Gastroesophageal sphincter (tissue), 3 donors: ENCODE results near the gene HELB.

ENCODE experiments used
- POLR2A ChIP-seq, 2 donors: fragments of 450-650 bp; IDR thresholded peaks; one replicate each; pipeline ENCODE4 v1.6.1; 2017; ENCODE audit warnings: antibody characterized with exemption in 2 of 2, mild to moderate bottlenecking in 2 of 2, moderate library complexity in 1 of 2
- TF ChIP-seq, protein P1 (sequence below), 4 experiments: fragments of 200-600 bp in 2 of 4; fragments of 450-650 bp in 2 of 4; sonication (generic) in 1 of 4; IDR thresholded peaks; one replicate each; pipeline ENCODE4 v1.5.1; 2017 to 2019; ENCODE audit warnings: antibody characterized with exemption in 4 of 4, mild to moderate bottlenecking in 2 of 4, moderate library complexity in 2 of 4

- TF ChIP-seq, protein P1, sequence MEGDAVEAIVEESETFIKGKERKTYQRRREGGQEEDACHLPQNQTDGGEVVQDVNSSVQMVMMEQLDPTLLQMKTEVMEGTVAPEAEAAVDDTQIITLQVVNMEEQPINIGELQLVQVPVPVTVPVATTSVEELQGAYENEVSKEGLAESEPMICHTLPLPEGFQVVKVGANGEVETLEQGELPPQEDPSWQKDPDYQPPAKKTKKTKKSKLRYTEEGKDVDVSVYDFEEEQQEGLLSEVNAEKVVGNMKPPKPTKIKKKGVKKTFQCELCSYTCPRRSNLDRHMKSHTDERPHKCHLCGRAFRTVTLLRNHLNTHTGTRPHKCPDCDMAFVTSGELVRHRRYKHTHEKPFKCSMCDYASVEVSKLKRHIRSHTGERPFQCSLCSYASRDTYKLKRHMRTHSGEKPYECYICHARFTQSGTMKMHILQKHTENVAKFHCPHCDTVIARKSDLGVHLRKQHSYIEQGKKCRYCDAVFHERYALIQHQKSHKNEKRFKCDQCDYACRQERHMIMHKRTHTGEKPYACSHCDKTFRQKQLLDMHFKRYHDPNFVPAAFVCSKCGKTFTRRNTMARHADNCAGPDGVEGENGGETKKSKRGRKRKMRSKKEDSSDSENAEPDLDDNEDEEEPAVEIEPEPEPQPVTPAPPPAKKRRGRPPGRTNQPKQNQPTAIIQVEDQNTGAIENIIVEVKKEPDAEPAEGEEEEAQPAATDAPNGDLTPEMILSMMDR (IDR thresholded peaks at IDR 0.05), result no peak
- no peak for TF ChIP-seq POLR2A (IDR thresholded peaks at IDR 0.05)
Measured at GRCh38 chr12:66287275-66287674, 15.0 kb upstream of the HELB start.
